Stimulated activated CD4-positive, alpha-beta T cell treated with anti-CD3 and anti-CD28 coated beads, TNF-alpha, amount 100 ng/mL, for 1 hour (primary cell): ENCODE data around the gene UPF3A.
"Not testable (repeated sequence)": the region's sequence is repeated elsewhere in the genome, so short reads cannot be mapped to it uniquely, and the experiment has no call there.

Experiments
- DNase-seq, 3 donors: peaks; one replicate each; pipeline ENCODE4 v3.0.0-alpha.2; 2020; ENCODE audit warnings: low read depth in 3 of 3, low spot score in 1 of 3

Gene UPF3A

DNA sequence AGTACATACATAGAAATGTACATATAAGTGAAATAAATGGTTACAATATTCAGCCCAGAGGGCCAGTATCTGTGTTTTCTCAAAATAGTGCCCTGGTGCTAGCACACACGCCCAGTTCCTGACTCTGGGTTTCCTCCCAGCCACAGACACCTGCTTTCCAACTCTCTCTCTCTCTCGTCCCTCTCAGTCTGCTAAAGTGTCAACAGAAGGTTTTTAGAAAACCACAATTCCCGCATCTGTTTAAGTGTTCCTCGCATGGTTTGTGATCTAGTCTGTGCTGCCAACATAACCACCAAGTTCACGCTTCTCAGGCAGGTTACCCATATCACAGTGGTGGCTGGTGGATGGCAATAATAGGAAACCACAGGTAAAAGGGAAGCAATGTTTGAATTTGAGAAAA is 17.8 kb upstream of the UPF3A start:
- DNase-seq, result no peak

DNA sequence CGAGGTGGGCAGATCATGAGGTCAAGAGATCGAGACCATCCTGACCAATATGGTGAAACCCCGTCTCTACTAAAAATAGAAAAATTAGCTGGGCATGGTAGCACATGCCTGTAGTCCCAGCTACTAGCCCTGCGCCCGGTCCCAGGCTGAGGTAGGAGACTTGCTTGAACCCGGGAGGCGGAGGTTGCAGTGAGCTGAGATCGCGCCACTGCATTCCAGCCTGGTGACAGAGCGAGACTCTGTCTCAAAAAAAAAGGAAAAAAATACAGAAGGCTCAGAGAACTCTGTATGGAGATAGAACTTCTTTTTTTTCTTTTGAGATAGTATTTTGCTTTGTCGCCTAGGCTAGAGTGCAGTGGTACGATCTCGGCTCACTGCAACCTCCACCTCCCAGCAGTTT is 17.1 kb upstream of the UPF3A start:
- DNase-seq, result not testable (repeated sequence)

DNA sequence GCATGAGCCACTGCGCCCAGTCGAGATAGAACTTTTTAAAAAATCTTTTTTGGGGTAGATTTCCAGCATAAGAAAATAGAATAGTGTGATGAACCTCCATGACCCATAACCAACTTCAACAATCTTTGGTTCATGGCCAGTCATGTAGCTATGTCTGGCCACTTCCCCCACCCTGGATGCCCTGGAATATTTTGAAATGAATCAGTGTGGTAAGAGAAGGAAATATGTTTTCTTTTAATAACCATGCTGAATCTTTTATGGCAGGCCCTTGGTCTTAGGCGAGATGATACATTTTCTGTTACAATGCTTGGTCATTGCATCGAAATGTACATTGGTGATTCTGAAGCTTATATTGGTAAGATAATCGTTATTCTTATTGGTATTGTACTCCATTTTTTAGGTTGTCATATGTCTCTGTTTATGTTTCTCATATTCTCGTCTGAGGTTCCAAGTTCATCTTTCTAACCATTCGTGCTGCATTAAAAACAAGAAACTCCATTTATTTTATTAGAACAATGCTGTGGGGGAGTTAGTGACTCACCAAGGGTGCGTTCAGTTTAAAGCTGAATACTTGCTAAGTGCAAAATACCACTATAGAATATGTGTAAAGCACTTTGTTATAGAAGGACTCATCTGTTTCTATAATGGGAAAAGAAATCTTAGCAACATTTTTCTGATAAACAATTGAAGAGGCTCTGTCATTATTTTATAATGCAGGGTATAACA is 16.4 kb upstream of the UPF3A start:
- no peak for DNase-seq

DNA sequence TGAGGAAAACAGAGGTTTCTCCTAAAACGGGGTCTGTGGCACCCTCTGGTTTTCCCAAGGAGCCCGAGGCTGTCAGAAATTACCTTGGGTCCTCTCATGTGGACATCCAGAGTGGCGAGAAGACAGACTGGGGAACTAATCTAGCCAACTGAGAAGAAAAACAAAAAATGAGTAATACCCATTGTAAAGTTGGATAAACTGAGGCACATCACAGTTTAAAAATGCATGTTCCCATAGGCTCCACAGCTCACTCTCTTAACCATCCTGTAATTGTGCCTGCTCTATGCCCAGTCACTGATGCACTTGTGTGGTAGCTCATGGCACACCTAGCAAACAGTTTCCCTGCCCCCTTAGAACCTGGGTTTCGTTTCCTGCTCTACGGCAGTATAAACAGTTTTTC is 15.2 kb upstream of the UPF3A start:
- DNase-seq, result no peak

DNA sequence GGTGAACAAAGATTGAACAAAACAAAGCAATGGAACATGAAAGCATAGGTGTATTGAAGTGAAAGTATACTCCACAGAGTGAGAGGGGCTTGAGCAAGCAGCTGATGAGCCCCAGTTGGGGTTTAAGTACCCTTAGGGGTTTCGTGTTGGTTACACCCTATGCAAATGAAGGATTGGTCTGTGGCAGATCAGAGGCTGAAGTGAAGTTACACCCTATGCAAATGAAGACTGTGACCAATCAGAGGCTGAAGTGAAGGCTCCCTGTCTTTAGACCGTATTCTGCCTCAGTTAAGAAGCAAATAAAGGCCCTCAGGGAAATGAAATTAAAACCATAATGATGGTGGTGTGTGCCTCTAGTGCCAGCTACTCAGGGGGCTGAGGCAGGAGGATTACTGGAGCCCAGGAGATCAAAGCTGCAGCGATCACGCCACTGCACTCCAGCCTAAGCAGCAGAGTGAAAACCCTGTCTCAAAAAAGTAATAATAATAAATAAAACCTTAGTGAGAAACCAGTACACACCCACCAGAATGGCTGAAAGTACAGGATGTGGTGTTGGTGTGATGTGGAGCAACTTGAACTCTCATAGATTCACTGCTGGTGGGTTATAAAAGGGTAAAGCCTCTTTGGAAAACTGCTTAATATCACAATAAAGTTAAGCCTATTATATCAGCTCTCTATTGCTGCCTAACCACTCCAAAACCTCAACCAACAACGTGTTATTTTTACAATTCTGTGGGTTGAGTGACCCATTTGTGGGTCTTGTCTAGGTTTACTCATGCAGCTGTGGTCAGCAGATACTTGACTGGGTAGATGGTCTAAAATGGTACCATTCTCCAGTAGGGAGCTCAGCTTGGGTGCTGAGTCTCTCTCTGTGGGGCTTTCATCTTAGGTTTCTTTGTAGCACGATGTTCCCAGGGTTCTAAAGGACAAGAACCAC is 12.8 kb upstream of the UPF3A start:
- no peak for DNase-seq

DNA sequence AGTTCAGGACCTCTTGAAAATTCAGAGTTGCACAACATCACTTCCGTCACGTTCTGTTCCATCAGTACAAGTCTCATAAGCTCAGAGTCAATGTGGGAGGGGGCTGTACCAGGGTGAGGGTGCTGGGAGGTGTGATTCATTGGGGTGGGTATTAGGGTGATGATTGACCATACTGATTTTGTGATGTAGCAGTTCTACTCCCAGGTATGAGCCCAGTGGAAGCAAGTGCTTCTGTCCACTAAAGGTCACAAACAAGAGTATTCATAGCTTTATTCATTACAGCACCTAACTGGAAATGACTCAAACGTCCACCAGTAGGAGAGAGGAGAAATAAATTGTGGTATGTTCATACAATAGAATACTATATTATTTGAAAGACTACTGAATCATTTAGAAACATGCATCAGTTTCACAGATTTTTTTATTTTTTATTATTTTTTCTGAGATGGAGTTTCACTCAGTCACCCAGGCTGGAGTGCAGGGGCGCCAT is 12.1 kb upstream of the UPF3A start:
- no peak for DNase-seq

DNA sequence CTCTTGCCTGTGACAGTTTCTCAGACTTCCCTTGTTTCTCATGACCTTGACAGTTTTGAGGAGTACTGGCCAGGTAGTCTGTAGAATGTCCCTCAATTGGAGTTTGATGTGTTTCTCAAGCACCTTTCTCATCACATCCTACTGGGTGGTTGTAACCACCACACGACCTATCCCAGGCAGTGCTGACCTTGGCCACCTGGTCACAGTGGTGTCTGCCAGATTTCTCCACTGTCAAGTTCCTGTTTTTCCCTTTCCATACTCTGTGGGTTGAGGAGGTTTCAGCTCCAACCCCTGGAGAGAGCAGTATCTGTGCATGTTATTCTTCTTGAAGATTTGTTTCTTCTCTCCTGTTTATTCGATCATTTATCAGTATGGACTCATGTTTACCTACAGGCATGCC is 8.4 kb upstream of the UPF3A start:
- no peak for DNase-seq

DNA sequence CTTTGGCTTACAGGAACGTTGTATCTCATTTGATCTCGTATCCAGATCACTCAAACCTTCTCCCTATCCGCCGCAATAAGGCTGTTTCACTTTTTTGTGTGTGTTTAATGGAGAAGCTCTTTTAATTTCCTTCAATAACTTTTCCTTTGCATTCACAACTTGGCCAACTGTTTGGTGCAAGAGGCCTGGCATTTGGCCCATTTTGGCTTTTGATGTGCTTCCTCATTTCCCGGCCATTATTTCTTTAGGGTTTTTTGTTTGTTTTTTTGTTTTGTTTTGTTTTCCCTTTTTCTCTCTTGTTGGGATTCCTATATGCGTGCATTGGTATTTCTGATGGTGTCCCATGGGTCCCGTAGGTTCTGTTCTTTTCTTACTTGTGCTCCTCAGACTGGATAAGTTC is 6.1 kb upstream of the UPF3A start:
- DNase-seq, result no peak

DNA sequence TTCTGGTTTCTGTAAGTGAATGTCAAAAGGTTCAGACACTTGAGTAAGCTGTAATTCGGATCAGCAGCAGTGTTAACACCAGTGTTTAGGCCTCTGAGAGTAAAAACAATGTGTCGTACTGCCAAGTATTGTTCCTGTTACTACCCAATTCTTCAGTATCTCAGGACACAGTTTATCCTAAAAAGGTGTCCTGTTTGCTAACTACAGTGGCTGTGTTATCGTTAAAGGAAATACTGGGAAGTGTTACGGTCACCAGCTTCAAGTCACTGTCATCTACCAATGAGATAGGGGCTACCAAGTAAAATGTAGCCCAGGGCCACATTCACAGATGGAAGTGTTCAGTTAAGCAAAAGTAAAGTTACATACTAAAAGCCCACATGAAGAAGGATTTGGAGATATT is 2.3 kb upstream of the UPF3A start:
- DNase-seq, result no peak

DNA sequence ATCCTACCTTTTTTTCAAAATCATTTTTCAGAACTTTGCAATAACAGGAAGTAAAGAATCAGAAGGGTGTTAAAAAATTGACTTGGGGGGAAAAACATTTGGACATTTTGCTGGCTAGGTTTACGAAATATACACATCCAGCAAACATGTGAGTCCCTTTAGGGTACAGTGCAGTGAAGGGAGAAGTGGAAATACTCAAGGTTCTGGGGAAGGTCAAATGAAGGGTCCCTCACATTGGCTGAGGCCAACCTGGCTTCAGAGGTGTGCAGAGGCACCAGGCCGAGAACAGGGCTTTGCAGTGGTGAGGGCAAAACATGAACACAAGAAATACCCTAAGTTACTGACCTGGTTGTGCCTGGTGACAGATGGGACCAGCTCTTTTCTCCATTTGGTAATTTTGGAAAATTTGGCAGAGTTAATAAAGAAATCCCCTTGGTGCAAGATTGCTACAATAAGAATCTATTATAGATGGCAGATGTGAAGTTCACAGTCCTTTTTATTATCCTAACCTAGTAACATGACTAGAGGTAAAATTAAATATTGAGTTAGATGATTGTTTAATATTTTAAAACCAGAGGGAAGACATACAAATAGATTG is 1.5 kb upstream of the UPF3A start:
- DNase-seq, result no peak

DNA sequence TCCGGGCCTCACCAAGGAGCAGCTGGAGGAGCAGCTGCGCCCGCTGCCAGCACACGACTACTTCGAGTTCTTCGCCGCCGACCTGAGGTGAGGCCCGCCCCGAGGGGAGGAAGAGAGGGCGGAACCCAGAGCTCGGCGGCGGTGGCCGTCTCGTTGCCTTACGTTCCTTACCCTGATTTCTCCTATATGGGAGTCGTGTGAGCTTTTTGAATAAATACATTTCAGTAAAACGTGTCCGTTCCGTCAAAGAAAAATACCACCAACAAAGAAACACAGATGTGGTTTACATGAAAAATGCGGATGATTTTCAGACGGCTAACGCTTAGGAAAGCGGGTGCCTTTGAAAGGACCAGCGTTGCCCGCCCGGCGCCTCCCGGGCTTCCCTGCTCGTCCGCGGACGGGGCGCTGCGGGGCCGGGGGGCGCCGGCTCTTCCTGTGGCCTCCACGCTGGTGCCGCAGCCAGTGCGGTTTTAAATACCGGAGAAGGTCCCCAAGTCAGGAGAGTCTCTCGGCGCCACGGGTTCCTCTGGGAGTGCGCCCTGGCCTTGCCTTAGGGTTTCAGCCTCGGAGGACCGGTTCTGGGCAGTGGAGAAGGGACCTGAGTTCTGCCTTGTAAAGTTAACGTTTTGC is 755 bp downstream of the UPF3A start:
- peak in 2 of 3 donors; percentile 17 to 30 for DNase-seq

DNA sequence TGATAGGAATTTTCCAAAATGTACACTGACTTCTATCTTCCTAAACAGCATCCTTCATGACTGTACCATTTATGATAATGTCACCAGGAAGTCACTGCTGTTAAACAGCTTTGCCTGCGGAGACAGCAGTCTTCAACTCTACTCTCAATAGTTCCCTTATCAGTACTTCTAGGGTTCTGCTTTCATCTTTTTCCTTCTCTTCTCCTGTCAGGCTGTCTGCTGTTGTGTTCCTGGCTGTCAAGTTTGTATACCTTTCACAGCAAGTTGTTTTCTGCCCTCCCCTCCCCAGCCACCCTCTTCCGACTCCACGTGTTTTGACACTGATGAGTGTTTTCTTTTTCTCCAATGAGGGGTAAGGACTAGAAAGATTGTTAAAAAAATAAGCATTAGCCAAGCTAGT is 2.2 kb downstream of the UPF3A start:
- DNase-seq, result no peak

DNA sequence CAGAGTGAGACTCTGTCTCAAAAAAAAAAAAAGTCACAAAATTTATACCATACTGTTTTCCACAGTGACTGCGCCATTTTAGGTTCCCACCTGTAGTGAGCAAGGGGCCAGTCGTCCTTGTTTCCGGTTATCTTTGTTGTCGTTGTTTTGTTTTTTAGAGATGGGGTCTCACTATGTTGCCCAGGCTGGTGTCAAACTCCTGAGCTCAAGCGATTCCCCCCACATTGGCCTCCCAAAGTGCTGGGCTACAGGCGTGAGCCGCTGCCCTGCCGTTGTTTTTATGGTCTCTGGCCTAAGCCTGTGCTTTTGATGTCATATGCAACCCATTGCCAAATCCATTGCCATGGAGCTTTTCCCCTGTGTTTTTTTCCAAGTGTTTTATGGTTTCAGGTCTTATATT is 3.3 kb downstream of the UPF3A start:
- DNase-seq, result no peak

DNA sequence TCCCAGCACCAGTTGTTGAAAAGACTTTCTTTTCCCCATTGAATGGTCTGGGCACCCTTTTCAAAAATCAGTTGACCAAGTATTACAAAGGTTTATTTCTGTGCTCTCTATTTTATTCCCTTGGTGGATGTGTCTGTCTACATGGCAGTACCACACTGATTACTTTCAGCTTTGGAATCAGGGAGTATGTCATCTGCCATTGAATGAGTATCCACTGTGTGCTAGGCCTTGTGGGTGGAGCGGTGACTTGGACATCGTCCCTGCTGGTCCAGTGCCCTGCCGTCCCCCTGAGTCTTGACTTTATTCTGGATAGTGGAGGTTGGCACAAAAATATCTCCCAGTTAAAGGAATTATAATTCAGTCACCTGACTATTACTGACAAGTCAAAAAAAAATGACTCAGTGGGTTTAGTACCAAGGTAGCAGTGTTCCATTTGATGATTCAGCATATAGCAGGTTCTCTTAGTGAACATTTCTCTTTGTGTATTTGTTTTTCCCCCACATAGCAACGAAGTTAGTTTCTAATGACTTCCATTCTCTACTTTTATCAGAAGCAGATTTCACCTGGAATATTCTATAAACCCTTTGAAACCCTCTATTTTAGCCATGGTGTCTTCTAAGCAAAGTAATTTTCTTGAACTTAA is 3.9 kb downstream of the UPF3A start:
- no peak for DNase-seq

DNA sequence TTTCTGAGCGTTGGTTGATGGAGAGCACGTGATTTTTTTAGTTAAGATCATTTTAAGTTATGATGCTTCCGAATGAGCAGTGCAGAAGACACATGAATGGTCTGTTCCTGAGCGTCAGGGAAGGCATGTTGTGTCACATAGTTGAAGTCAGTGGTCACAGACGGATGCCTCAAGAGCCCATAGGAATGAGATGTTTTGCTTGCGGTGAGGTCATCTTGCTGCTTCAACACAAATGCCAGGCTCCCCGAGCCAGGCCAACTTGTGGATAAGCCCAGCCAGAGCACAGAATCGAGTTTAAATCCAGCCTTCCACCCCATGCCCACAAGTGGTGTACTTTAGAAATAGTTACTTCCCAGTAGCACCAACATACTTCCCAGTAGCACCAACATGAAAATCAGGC is 5.4 kb downstream of the UPF3A start:
- no peak for DNase-seq

DNA sequence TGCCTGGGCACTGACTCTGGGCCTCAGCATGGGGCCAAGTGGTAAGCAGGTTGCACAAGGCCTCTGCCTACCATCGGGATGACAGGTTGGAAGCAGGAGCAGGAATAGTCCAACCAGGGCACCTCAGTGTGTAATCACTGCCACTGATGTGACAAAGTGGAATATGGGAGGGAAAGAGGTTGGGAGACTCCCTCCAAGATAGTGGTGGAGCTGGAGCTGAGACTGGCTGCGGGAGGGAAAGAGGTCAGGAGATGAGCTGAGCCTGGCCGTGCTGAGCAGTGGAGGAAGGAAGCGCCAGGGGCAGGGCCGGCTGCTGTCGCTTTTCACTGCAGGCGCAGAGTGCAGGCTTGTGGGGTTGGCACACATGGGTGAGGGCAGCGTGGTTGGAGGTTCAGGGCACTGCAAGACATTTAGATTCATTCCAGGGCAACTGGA is 6.8 kb downstream of the UPF3A start:
- DNase-seq, result no peak

DNA sequence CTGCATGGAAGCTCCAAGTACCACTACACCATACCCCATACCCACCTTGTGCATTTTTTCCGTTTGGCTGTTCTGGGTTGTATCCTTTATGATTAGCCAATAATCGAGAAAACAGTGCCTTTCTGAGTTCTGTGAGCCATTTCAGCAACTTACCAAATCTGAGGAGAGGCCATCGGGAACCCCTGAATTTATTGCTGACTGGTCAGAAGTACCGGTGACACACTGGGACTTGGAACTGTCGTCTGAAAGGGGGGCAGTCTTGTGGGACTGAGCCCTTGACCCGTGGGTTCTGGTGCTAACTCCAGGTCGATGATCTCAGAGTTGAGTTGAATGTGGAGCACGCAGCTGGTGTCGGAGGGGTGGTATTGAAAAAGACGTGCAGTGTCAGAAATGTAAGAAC is 15.0 kb downstream of the UPF3A start:
- DNase-seq, result no peak

DNA sequence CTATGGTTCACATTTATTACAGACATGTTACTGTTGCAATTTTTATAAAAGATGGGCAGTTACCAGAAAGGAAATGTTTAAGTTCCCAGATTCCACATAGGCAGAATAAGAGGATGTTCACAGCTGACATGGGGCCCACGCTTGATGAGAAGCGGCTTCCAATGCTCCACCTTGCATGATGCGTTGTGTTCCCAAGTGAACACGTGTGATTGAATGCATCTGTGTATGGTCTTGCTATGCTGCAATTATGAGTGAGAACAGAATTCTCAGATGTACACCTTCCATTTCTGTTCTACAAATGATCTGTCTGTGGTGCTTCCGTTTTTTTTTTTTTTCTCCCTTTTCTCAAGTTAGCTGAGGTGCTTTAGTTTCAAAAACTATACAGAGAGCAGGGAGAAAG is 15.5 kb downstream of the UPF3A start:
- DNase-seq, result no peak

DNA sequence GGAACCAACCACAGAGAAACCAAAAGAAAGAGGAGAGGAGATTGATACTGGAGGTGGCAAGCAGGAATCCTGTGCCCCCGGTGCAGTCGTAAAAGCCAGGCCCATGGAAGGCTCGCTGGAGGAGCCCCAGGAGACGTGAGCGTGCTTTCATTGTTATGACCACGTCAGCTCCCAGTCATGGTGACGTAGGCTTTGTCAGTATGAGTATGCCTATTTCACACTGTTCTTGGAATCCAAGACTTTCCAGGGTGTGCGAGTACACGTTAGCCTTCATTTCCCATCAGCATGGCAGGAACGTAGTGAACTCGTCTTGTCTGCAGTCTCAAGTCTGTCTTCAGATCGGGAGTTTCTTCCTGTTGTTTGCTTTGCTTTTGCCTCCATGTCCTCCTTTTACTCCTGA is 17.5 kb downstream of the UPF3A start:
- DNase-seq, result no peak

DNA sequence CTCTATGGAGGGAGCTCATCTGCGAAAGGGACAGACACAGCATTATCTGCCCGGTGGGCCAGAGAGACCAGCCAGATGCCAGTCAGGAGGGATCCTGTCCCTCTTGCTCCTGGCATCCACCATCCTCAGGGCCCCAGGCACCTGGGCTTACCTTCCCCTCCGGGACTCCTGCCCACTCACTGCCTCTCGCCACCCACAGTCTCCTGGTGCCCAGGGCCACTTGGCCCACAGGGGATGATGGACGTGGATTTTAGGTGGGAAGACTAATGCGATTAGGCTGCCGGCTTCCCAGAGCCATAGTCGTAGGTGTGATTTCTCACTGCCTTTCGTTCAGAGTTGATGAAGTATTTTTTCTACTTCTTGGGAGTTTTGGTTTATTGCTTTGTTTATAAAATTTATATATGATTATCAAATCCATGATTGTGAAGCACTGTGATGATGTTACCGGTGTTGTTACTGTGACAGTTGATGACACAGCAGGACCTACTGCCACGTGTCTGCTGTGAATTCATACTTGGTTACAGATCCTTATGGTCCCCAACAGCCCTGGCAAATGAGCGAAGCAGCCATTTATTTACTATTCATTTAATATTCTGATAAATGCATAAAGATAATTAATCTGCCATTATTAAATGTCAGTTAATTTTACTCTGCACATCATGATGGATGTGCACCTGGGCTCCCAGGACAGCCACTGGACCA is 18.4 kb downstream of the UPF3A start:
- DNase-seq, result no peak
